Measurements from ENCODE around the gene JPH3.

Gene JPH3

DNA sequence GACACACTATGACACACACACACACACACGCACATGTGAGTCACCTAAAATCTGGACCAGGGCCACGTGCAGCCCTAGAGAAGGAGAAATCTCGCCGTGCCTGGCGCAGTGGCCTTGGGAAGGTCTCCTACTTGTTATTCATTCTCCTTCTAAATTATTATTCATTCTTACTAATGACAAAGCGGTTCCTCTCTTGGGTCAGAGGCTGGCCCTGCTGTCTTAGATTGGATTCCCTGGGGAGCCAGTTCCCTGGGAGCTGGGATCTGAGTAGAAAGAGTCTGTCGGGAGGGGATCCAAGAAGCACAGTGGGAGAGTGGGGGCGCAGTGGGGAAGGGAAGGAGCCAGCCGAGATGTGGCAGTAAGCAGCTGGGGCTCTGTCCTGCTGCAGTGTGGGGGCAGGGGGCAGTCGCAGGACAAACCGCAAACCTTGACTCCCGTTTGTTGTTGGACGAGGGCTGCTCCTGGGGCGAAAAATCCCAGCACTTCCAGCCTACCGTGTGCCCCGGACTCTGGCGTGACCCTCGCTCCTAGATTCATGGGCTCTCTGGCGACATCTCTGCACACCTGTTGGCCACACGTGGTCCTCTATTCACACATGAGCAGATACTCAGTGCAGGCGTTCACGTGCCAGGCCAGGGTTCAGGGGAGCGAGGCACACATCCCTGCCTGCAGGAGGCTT is 18.7 kb upstream of the JPH3 start:
- no peak for TF ChIP-seq Cebpa-rat (IDR thresholded peaks at IDR 0.05)
- Histone ChIP-seq H3K27ac (no peak overlapping the region), H3K4me1 (no peaks in the 10 kb centered on the region), H3K9ac (no peak overlapping the region), H3K27me3 (no peaks in the 10 kb centered on the region), H3K36me3 (no peaks in the 10 kb centered on the region), H4K20me1 (no peaks in the 10 kb centered on the region), H3K9me3 (no peaks in the 10 kb centered on the region), H3K4me3 (no peak overlapping the region), H3K4me2 (no peak overlapping the region)

DNA sequence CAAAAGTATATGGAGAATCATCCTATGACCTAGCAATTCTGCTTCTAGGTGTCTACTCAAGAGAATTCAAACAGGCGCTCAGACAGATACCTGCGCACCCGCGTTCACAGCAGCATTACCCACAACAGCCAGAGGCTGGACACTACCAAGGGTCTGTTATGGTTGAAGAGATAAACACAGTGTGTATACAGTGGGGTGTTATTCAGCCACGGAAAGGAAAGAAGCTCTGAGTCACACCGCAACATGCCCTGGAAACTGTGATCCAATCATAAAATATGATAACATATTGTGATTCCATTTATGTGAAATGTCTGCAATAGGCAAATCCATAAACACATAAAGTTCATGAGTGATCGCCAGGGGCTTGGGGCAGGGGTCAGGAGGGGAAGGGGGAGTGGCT is 18.0 kb upstream of the JPH3 start:
- no peaks in the 10 kb centered on the region for H3K9me3 ChIP-seq
- H3K4me3 ChIP-seq, result no peak overlapping the region
- no peak for TF ChIP-seq Cebpa-rat (IDR thresholded peaks at IDR 0.05)
- no peak overlapping the region for H3K27ac ChIP-seq
- H4K20me1 ChIP-seq, result no peaks in the 10 kb centered on the region
- no peaks in the 10 kb centered on the region for H3K4me1 ChIP-seq
- no peak overlapping the region for H3K9ac ChIP-seq
- H3K27me3 ChIP-seq, result no peaks in the 10 kb centered on the region
- no peaks in the 10 kb centered on the region for H3K36me3 ChIP-seq
- no peak overlapping the region for H3K4me2 ChIP-seq

DNA sequence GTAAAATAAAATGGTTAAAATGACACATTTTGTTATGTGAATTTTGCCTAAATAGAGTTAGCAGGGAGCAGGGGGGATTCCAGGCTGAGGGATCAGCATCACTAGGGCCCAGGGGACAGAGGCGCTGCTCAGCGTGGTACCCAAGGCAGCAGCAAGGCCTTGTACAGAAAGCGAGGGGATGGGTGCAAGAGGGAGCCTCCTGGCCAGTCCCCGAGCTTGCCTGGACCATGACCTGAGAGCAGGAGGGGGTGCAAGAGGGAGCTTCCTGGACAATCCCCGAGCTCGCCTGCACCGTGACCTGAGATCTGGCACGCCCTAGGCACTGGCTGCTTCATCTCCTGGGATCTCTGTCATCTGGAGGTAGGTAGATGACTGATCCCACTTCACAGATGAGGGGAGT is 17.3 kb upstream of the JPH3 start:
- no peaks in the 10 kb centered on the region for H3K9me3 ChIP-seq
- TF ChIP-seq Cebpa-rat (IDR thresholded peaks at IDR 0.05), result no peak
- no peaks in the 10 kb centered on the region for H3K36me3 ChIP-seq
- no peaks in the 10 kb centered on the region for H3K4me1 ChIP-seq
- H3K9ac ChIP-seq, result no peak overlapping the region
- no peak overlapping the region for H3K4me3 ChIP-seq
- H3K27ac ChIP-seq, result no peak overlapping the region
- no peaks in the 10 kb centered on the region for H4K20me1 ChIP-seq
- H3K4me2 ChIP-seq, result no peak overlapping the region
- H3K27me3 ChIP-seq, result no peaks in the 10 kb centered on the region

DNA sequence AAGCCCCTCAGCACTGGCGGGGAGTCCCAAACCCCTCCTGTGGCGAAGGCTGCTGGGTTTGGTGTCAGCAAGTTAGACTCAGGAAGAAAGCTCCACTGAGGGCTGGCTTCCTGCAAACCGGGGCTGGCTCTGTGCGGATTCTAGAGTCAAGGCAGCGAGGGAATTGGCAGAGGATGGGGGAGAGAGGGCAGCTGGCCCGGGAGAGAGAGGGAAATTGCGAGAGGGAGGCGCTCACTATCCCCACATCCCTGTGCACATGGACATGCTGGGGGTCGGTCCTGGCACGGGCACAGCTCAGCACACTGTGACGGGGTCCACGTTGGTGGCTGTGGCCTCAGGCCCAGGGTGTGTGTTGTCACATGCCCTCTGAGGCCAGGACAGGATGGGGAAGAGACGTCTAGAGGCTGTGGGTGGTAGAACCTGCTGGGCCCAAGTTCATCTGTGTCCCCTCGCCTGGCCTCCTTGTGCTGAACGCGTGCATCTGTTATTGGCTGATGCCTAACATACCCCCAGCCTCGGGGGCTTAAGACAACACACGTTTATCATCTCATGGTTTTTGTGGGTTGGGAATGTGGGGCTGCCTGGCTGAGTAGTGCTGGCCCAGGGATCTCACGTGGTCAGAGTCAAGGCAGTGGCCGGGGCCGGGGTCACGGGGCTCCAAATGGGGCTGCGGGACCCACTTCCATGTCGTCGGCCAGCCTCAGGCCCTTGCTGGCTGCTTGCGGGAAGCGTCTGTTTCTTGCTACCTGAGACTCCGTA is 16.7 kb upstream of the JPH3 start:
- H3K27ac ChIP-seq, result no peak overlapping the region
- H4K20me1 ChIP-seq, result no peaks in the 10 kb centered on the region
- no peaks in the 10 kb centered on the region for H3K36me3 ChIP-seq
- no peak overlapping the region for H3K9ac ChIP-seq
- no peak for TF ChIP-seq Cebpa-rat (IDR thresholded peaks at IDR 0.05)
- no peaks in the 10 kb centered on the region for H3K4me1 ChIP-seq
- no peak overlapping the region for H3K4me3 ChIP-seq
- H3K9me3 ChIP-seq, result no peaks in the 10 kb centered on the region
- no peaks in the 10 kb centered on the region for H3K27me3 ChIP-seq
- no peak overlapping the region for H3K4me2 ChIP-seq

DNA sequence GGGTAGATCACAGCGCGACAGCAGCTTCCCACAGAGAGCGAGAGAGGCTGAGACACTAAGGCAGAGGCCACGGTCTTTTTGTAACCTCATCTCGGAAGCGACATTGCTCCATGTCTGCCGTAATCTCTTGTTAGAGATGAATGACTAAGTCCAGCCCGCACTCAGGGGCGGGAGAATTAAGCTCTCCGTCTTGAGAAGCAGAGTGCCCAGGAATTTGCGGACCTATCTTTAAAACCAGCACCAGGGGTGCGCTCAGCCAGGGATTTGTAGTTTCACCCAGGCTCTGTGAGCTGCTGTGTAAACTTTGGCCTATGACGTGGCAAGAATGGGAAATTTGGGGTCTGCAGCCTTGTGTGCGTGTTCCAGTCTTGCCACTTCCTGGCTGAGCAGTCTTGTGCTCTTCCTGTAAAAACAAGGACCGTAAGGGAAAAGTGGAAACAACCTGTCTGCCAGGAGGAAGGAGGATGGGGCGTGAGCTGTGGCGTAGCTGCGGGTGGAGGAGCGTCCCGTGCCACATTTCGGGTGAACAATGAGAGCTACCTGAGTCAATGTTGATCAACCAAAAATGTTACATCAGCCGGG is 16.0 kb upstream of the JPH3 start:
- Histone ChIP-seq H4K20me1 (no peaks in the 10 kb centered on the region), H3K27me3 (no peaks in the 10 kb centered on the region), H3K4me3 (no peak overlapping the region), H3K4me2 (no peak overlapping the region), H3K9ac (no peak overlapping the region), H3K9me3 (no peaks in the 10 kb centered on the region), H3K27ac (no peak overlapping the region), H3K4me1 (no peaks in the 10 kb centered on the region), H3K36me3 (no peaks in the 10 kb centered on the region)
- no peak for TF ChIP-seq Cebpa-rat (IDR thresholded peaks at IDR 0.05)

DNA sequence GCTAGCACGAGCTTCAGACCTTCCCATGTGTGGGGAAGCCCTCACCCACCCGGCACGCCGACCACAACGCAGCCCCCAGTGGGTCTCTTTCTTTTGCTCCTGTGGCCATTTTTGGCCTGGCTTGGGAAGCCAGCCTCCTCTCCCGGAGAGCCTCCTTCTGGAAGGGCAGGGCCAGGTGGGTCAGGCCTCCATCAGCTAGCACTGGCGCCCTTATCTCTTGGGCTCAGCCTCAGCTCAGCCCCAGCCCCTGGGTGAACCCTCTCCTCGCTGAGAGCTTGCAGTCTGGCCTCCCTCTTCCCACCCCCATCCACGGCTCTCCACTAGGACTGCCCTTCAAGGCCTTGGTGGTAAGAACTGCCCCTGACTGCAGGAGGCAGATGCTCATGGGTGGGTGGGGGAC is 14.7 kb upstream of the JPH3 start:
- no peaks in the 10 kb centered on the region for H3K27me3 ChIP-seq

DNA sequence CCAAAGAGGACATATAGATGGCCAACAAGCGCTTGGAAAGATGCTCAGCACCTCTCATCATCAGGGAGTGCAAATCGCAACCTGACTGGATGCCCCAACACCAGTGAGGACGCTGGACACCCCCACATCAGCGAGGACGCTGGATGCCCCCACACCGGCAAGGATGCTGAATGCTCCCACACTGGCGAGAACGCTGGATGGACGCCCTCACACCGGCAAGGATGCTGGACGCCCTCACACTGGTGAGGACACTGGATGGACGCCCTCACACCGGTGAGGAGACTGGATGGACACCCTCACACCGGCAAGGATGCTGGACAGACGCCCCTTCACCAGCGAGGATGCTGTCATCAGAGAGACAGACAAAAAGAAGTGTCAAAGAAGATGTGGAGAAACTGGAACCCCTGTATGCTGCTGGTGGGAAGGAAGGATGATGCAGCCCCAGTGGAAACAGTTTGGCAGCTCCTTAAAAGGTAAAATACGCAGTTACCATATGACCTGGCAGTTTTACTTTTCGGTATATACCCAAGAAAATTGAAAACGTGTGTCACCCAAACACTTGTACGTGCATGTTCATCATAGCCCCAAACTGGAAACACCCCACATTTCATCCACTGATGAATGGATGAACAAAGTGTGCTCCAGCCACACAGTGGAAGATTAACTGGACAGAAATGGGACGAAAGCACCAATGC is 10.1 kb upstream of the JPH3 start:
- H3K4me1 ChIP-seq, result no peaks in the 10 kb centered on the region
- TF ChIP-seq Cebpa-rat (IDR thresholded peaks at IDR 0.05), result no peak

More for the DNA sequence above, 14.7 kb upstream of the JPH3 start:
- Histone ChIP-seq H4K20me1 (no peaks in the 10 kb centered on the region), H3K36me3 (no peaks in the 10 kb centered on the region), H3K4me1 (no peaks in the 10 kb centered on the region), H3K9me3 (no peaks in the 10 kb centered on the region), H3K9ac (no peak overlapping the region), H3K27ac (no peak overlapping the region), H3K4me2 (no peak overlapping the region), H3K4me3 (no peak overlapping the region)
- no peak for TF ChIP-seq Cebpa-rat (IDR thresholded peaks at IDR 0.05)

DNA sequence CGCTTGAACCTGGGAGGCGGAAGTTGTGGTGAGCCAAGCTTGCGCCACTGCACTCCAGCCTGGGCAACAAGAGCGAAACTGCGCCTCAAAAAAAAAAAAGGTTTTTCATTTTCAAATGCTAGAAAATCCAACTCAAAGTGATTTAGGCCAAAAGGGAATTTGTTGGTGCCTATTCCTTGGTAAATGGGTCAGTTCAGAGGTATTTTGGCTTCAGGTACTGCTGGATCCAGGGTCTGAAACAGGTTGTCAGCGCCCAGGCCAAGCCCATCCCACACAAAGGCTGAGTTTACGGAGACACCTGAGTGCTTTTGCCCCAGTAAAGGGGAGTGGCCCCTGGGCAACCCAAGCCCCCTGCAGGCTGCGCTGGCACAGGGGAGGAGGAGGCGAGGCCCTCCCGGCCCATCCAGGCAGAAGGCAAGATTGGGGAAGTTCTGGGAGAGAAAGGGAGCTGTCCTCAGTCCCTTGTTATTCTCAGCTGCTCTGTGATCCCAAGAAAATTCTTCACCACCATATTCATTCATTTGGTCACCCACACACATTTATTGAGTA is 8.5 kb upstream of the JPH3 start:
- Histone ChIP-seq H3K9ac (no peak overlapping the region), H3K27me3 (peaks cover 9% of the 10 kb centered on the region; the same call in 1 of the 2 replicates), H3K4me3 (no peak overlapping the region), H3K36me3 (no peaks in the 10 kb centered on the region), H4K20me1 (no peaks in the 10 kb centered on the region; the same call in 1 of the 2 replicates), H3K4me2 (no peak overlapping the region), H3K4me1 (no peaks in the 10 kb centered on the region), H3K27ac (no peak overlapping the region), H3K9me3 (no peaks in the 10 kb centered on the region)
- TF ChIP-seq Cebpa-rat (IDR thresholded peaks at IDR 0.05), result no peak

More for the DNA sequence above, 10.1 kb upstream of the JPH3 start:
- Histone ChIP-seq H3K27ac (no peak overlapping the region), H3K9me3 (no peaks in the 10 kb centered on the region), H3K9ac (no peak overlapping the region), H3K4me2 (no peak overlapping the region; the same call in 1 of the 2 replicates), H3K36me3 (no peaks in the 10 kb centered on the region), H3K4me3 (no peak overlapping the region), H3K27me3 (no peaks in the 10 kb centered on the region), H4K20me1 (no peaks in the 10 kb centered on the region)

DNA sequence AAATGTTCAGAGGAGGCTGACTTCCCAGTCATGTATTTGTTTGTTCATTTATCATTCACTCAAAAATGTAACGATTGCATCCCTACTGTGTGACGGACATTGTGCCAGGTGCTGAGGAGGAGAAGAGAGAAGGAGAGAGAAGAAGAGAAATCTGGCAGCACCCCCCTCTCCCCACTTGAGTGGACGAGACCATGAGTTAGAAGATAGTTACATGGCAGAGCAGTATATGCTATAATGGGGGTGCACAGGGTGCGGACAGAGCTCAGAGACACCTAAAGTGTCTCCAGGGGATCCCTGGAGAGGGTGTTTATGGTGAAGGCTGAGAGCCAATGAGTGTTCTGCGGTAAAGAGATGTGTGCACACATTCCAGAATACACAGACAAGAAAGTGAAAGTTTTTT is 6.6 kb upstream of the JPH3 start:
- Histone ChIP-seq H3K4me1 (no peaks in the 10 kb centered on the region), H3K9me3 (no peaks in the 10 kb centered on the region), H3K27me3 (peaks cover 28% of the 10 kb centered on the region), H3K36me3 (no peaks in the 10 kb centered on the region), H3K4me3 (no peak overlapping the region), H4K20me1 (no peaks in the 10 kb centered on the region; the same call in 1 of the 2 replicates), H3K4me2 (no peak overlapping the region), H3K27ac (no peak overlapping the region), H3K9ac (no peak overlapping the region)
- TF ChIP-seq Cebpa-rat (IDR thresholded peaks at IDR 0.05), result no peak
